ENCODE results near the gene TP53I11. TPM values are rescaled to one million over a fixed set of nuclear protein-coding genes. Genes with fewer than 3 reads are reported as not detected.

Gene TP53I11
- polyA plus RNA-seq, 1 donor (not counting 4 experiments of a cell fraction or from before 2014, with no cell fraction given) = 21.4 TPM

DNA sequence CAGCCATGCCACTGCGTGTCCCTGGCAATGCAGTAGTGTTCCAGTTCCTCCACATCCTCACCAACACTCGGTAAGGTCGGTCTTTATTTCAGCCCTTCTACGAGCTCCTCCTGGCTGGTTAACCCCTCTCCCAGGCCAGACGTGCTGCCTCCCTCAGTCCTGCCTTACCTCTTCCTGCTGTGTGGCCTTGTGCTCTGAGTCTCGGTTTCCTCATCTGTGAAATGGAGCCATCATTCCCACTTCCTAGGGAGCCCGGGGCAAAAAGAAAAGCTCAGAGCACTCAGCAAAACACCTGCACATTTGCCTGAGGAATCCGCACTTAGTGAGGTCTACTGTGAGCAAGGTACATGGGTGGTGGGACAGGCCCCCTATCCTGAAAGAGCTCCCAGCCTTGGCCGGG is 9.8 kb downstream of the TP53I11 start:
- DNase-seq (ENCODE audit: low read depth, low spot score) (no peak), FAIRE-seq (no peak)
- no peak overlapping the region for H3K27ac ChIP-seq (ENCODE audit: control insufficient read depth, insufficient read depth, low read length)
- no peak overlapping the region for H3K9ac ChIP-seq (ENCODE audit: control insufficient read depth, extremely low read depth, insufficient read depth, low read length)
- peaks cover 11% of the 10 kb centered on the region for H3K79me2 ChIP-seq (ENCODE audit: control insufficient read depth, insufficient read depth, low read length)
- TF ChIP-seq CTCF (optimal IDR thresholded peaks at IDR 0.05 in 1 of 3, IDR thresholded peaks at IDR 0.05 in 1 of 3, conservative IDR thresholded peaks at IDR 0.05 in 1 of 3; ENCODE audit: extremely low read depth in 1 of 3, insufficient read depth in 2 of 3, low read length in 3 of 3) (no peak), EZH2 (IDR thresholded peaks at IDR 0.05; ENCODE audit: low read length) (no peak)
- peaks cover 19% of the 10 kb centered on the region for H4K20me1 ChIP-seq (ENCODE audit: control insufficient read depth, extremely low read depth, insufficient read depth, low read length)
- no peaks in the 10 kb centered on the region for H3K9me1 ChIP-seq (ENCODE audit: control insufficient read depth, extremely low read depth, insufficient read depth, low read length)
- no peak overlapping the region for H2AFZ ChIP-seq (ENCODE audit: control insufficient read depth, low read length)
- no peaks in the 10 kb centered on the region for H3K27me3 ChIP-seq (ENCODE audit: control insufficient read depth, extremely low read depth, insufficient read depth, low read length)
- peaks cover 3 to 7% of the 10 kb centered on the region in 2 experiments for H3K36me3 ChIP-seq (ENCODE audit: control insufficient read depth in 2 of 2, extremely low read depth in 1 of 2, insufficient read depth in 2 of 2, low read length in 2 of 2)
- H3K4me2 ChIP-seq (ENCODE audit: control insufficient read depth, extremely low read depth, insufficient read depth, low read depth, low read length) = no peak overlapping the region
- dilution Hi-C loops (cut with MboI; ENCODE audit: extremely low pct_ligation_motif_present, low sequenced_read_pairs) = loop anchor here (25.0 kb wide), 1 partner anchor 396 kb away; no protein-coding TSS in a partner anchor
- no peak overlapping the region for H3K4me3 ChIP-seq (ENCODE audit: control insufficient read depth in 2 of 3, extremely low read depth in 1 of 3, insufficient read depth in 2 of 3, low read depth in 1 of 3, low read length in 3 of 3)
- no peaks in the 10 kb centered on the region for H3K9me3 ChIP-seq (ENCODE audit: control insufficient read depth, low read depth, low read length)
- H3K4me1 ChIP-seq (ENCODE audit: control insufficient read depth, extremely low read depth, insufficient read depth, low read length) = peaks cover 16% of the 10 kb centered on the region

DNA sequence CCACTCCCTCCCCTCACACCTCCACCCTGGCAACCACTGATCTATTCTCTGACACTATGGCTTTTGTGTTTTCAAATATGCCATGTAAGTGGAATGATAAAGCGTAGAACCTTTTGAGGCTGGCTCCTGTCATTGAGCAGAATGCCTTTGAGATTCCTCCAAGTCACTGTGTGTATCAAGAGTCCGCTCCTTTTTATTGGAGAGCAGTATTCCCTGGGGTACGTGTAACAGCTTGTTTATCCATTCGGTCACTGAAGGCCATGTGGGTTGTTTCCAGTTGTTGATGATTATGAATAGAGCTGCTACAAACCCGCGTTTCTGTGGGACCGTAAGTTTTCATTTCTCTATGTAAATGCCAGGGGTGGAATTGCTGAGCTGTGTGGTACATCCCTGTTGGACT is 10.3 kb downstream of the TP53I11 start:
- H3K79me2 ChIP-seq (ENCODE audit: control insufficient read depth, insufficient read depth, low read length) = peaks cover 11% of the 10 kb centered on the region
- no peak for DNase-seq (ENCODE audit: low read depth, low spot score)
- no peak overlapping the region for H3K9ac ChIP-seq (ENCODE audit: control insufficient read depth, extremely low read depth, insufficient read depth, low read length)
- H2AFZ ChIP-seq (ENCODE audit: control insufficient read depth, low read length) = no peak overlapping the region
- H3K27me3 ChIP-seq (ENCODE audit: control insufficient read depth, extremely low read depth, insufficient read depth, low read length) = no peaks in the 10 kb centered on the region
- no peak overlapping the region for H3K4me2 ChIP-seq (ENCODE audit: control insufficient read depth, extremely low read depth, insufficient read depth, low read depth, low read length)
- H3K36me3 ChIP-seq (ENCODE audit: control insufficient read depth in 2 of 2, extremely low read depth in 1 of 2, insufficient read depth in 2 of 2, low read length in 2 of 2) = peaks cover 3 to 6% of the 10 kb centered on the region in 2 experiments
- H3K4me3 ChIP-seq (ENCODE audit: control insufficient read depth in 2 of 3, extremely low read depth in 1 of 3, insufficient read depth in 2 of 3, low read depth in 1 of 3, low read length in 3 of 3) = no peak overlapping the region
- H3K9me1 ChIP-seq (ENCODE audit: control insufficient read depth, extremely low read depth, insufficient read depth, low read length) = no peaks in the 10 kb centered on the region
- TF ChIP-seq EZH2 (IDR thresholded peaks at IDR 0.05; ENCODE audit: low read length) (no peak), CTCF (optimal IDR thresholded peaks at IDR 0.05 in 1 of 3, IDR thresholded peaks at IDR 0.05 in 1 of 3, conservative IDR thresholded peaks at IDR 0.05 in 1 of 3; ENCODE audit: extremely low read depth in 1 of 3, insufficient read depth in 2 of 3, low read length in 3 of 3) (no peak)
- H3K9me3 ChIP-seq (ENCODE audit: control insufficient read depth, low read depth, low read length) = no peaks in the 10 kb centered on the region
- no peak for FAIRE-seq
- H4K20me1 ChIP-seq (ENCODE audit: control insufficient read depth, extremely low read depth, insufficient read depth, low read length) = peaks cover 19% of the 10 kb centered on the region
- dilution Hi-C loops (cut with MboI; ENCODE audit: extremely low pct_ligation_motif_present, low sequenced_read_pairs) = loop anchor here (25.0 kb wide), 1 partner anchor 397 kb away; no protein-coding TSS in a partner anchor
- H3K4me1 ChIP-seq (ENCODE audit: control insufficient read depth, extremely low read depth, insufficient read depth, low read length) = peaks cover 16% of the 10 kb centered on the region
- no peak overlapping the region for H3K27ac ChIP-seq (ENCODE audit: control insufficient read depth, insufficient read depth, low read length)

All from keratinocyte (primary cell).